PC-9 (cell line): ENCODE data around the gene PRPF38B. TPM values are rescaled to one million over a fixed set of nuclear protein-coding genes. Genes with fewer than 3 reads are reported as not detected.

Experiments used
- BruUV-seq: library from RNA; stranded (reverse); fragments of 400-500 nt; replicated peaks from 2 replicates; lab custom pipeline; 2021; lab: Mats Ljungman, UMichigan
- CTCF ChIA-PET: fragments of 300-600 bp; sonication (Branson Sonifier 250); formaldehyde crosslinking; loops from one replicate; lab custom pipeline; 2022; ENCODE audit warnings: antibody characterized with exemption; lab: Charles Lee
- POLR2A ChIA-PET: fragments of 300-600 bp; sonication (Branson Sonifier 250); formaldehyde crosslinking; loops from one replicate; lab custom pipeline; 2022; ENCODE audit warnings: antibody characterized with exemption; ENCODE audit not compliant: unreplicated experiment; lab: Charles Lee
- DNase-seq, 2 experiments: peaks; one replicate each; pipeline versions ENCODE4 v3.0.0 to v3.0.0-alpha.2; 2015 to 2022; ENCODE audit warnings: mixed read lengths in 1 of 2
- H2AFZ ChIP-seq: fragments of 200-600 bp; sonication (generic); 2 replicates; pipeline ENCODE4 v1.8.1; 2017; ENCODE audit warnings: antibody characterized with exemption
- H3F3A ChIP-seq: fragments of 200-600 bp; sonication (generic); 2 replicates; pipeline ENCODE4 v1.8.1; 2017; ENCODE audit warnings: antibody characterized with exemption, mild to moderate bottlenecking, low read depth; ENCODE audit not compliant: insufficient read depth
- H3K27ac ChIP-seq: fragments of 200-600 bp; sonication (generic); 2 replicates; pipeline ENCODE4 v1.6.1; 2016; ENCODE audit warnings: mixed run types
- H3K27me3 ChIP-seq: fragments of 200-600 bp; sonication (generic); 2 replicates; pipeline ENCODE4 v1.6.1; 2016; ENCODE audit warnings: low read depth, mixed run types; ENCODE audit not compliant: insufficient read depth
- H3K36me3 ChIP-seq: fragments of 200-600 bp; sonication (generic); 2 replicates; pipeline ENCODE4 v1.6.1; 2016; ENCODE audit warnings: low read depth, mixed run types
- H3K4me1 ChIP-seq: fragments of 200-600 bp; sonication (generic); replicated peaks from 2 replicates; pipeline ENCODE4 v1.6.1; 2016; ENCODE audit warnings: mixed run types; ENCODE audit not compliant: insufficient read depth
- H3K4me2 ChIP-seq: fragments of 200-600 bp; sonication (generic); 2 replicates; pipeline ENCODE4 v1.6.1; 2017; ENCODE audit warnings: mixed run types
- H3K4me3 ChIP-seq: fragments of 200-600 bp; sonication (generic); 2 replicates; pipeline ENCODE4 v1.6.1; 2016; ENCODE audit warnings: mixed run types
- H3K79me2 ChIP-seq: fragments of 200-600 bp; sonication (generic); 2 replicates; pipeline ENCODE4 v1.6.1; 2017; ENCODE audit warnings: low read depth, mixed run types
- H3K9me2 ChIP-seq: fragments of 200-600 bp; sonication (generic); 2 replicates; pipeline ENCODE4 v1.8.1; 2017; ENCODE audit warnings: mild to moderate bottlenecking; ENCODE audit not compliant: insufficient read depth
- H3K9me3 ChIP-seq: fragments of 200-600 bp; sonication (generic); 2 replicates; pipeline ENCODE4 v1.8.1; 2016; ENCODE audit warnings: low read depth; ENCODE audit not compliant: insufficient read depth
- H4K20me1 ChIP-seq: fragments of 200-600 bp; sonication (generic); 2 replicates; pipeline ENCODE4 v1.8.1; 2017; ENCODE audit not compliant: insufficient read depth
- EZH2 ChIP-seq: fragments of 200-600 bp; sonication (generic); IDR thresholded peaks from 2 replicates; pipeline ENCODE4 v1.8.0; 2017; ENCODE audit warnings: antibody characterized with exemption, low read depth
- intact Hi-C: fragments of 100-400 bp; cut with micrococcal nuclease; formaldehyde crosslinking; loops from one replicate; pipeline ENCODE4 v1.10.0; 2022; ENCODE audit not compliant: unreplicated experiment
- total RNA-seq: library from RNA; stranded (reverse); gene quantifications from 2 replicates; pipeline ENCODE4 v1.2.3, GENCODE V29; 2021
- TF ChIP-seq, protein P1 (sequence below): fragments of 200-600 bp; sonication (generic); conservative IDR thresholded peaks from 2 replicates; pipeline ENCODE4 v1.6.1; 2017; ENCODE audit warnings: mixed run types, antibody characterized with exemption, mild to moderate bottlenecking, moderate library complexity

Gene PRPF38B
- total RNA-seq, 1 experiment from 2014 or later = 48.9 TPM

DNA sequence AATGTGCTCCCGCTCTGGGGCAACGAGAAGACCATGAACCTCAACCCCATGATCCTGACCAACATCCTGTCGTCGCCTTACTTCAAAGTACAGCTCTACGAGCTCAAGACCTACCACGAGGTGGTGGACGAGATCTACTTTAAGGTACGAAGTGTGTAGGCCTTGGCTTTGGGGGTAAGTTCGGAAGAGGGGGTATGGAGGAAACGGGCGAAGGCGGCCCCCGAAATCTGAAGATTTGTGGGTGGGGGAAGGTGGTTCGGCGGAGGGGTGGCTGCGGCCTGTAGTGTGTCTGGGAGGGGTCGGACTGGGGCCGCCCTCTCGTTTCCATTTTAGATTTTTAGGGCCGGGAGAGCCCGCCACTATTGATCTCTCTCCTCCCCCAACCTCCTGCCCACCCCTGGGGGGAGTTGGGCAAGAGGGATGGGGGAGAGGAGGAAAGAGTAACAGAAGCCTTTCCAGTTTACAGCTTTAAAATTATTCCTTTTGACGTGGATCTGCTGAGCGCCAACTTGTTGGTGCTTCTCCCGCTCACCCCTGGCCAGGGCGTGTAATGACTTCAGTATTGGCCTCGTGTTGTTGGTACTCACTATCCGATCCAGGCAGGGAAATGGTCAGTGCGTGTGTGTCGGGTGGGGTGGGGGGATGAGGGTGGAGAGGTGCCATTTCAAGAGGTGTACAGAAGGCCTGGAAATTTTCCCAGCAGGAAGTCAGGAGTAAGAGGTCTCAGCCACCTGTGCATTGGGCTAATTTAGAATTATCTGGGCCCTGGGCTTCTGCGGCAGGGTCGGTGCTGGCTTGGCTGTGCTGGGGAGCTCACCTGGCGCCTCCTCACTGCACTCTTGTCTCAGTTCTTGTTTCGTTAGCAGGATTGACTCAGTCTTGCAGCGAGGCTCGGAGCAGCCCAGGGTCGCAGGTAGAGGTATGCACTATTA lies 880 bp downstream of the PRPF38B start:
- peaks cover 37% of the 10 kb centered on the region for H3F3A ChIP-seq
- DNase-seq = peak in 1 of 2 experiments; percentile 14
- no peaks in the 10 kb centered on the region for H3K9me2 ChIP-seq
- ChIA-PET CTCF (interaction anchor here (0.5 kb wide), 1 partner anchor 873 kb away, joined by 3 read pairs; no protein-coding TSS in a partner anchor), POLR2A (interaction anchor here (0.5 to 1.5 kb wide), 5 partner anchors 12 to 811 kb away, joined by 3 to 10 read pairs (median 4); partner anchors contain the start of gene HENMT1)
- H2AFZ ChIP-seq = peak overlapping the region; percentile 91
- H4K20me1 ChIP-seq = peaks cover 50% of the 10 kb centered on the region
- BruUV-seq = no TSS peak
- no peaks in the 10 kb centered on the region for H3K27me3 ChIP-seq
- H3K36me3 ChIP-seq = peaks cover 46% of the 10 kb centered on the region
- intact Hi-C loops = loop anchor here (1.0 to 10.0 kb wide), 2 partner anchors 53 to 202 kb away; partner anchors contain the start of gene STXBP3
- H3K4me3 ChIP-seq = peak overlapping the region; percentile 93
- H3K9me3 ChIP-seq = no peaks in the 10 kb centered on the region
- H3K79me2 ChIP-seq = peaks cover 73% of the 10 kb centered on the region
- peaks cover 25% of the 10 kb centered on the region for H3K4me1 ChIP-seq
- peak overlapping the region; percentile 86 for H3K4me2 ChIP-seq
- no peak for TF ChIP-seq EZH2
- TF ChIP-seq, protein P1, sequence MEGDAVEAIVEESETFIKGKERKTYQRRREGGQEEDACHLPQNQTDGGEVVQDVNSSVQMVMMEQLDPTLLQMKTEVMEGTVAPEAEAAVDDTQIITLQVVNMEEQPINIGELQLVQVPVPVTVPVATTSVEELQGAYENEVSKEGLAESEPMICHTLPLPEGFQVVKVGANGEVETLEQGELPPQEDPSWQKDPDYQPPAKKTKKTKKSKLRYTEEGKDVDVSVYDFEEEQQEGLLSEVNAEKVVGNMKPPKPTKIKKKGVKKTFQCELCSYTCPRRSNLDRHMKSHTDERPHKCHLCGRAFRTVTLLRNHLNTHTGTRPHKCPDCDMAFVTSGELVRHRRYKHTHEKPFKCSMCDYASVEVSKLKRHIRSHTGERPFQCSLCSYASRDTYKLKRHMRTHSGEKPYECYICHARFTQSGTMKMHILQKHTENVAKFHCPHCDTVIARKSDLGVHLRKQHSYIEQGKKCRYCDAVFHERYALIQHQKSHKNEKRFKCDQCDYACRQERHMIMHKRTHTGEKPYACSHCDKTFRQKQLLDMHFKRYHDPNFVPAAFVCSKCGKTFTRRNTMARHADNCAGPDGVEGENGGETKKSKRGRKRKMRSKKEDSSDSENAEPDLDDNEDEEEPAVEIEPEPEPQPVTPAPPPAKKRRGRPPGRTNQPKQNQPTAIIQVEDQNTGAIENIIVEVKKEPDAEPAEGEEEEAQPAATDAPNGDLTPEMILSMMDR = peak; percentile 55; the same call in 1 of the 2 replicates
- peak overlapping the region; percentile 79 for H3K27ac ChIP-seq

DNA sequence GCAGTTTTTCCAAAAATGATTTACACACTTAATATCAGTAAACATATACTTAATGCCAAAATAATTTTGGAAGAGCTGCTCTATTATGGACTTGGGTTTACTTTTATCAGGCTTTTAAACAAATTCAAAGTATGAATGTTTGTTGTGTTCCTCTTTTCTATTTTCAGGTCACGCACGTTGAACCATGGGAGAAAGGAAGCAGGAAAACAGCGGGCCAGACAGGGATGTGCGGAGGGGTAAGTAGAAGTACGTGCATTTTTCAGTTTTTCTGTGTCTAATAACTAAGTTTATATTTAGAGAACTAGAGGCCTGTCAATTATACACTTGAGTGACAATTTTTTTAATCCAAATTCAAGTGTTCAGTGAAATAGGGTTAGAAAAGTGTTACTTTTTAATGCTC lies 3.4 kb downstream of the PRPF38B start:
- intact Hi-C loops = loop anchor here (10.0 kb wide), 1 partner anchor 199 kb away; no protein-coding TSS in a partner anchor
- H3K36me3 ChIP-seq = peaks cover 70% of the 10 kb centered on the region
- H3K27ac ChIP-seq = no peak overlapping the region
- ChIA-PET CTCF (no interaction called here), POLR2A (no interaction called here)
- H3F3A ChIP-seq = peaks cover 57% of the 10 kb centered on the region
- TF ChIP-seq, protein P1 = no peak
- no peak for TF ChIP-seq EZH2
- H3K27me3 ChIP-seq = no peaks in the 10 kb centered on the region
- DNase-seq = no peak
- no peaks in the 10 kb centered on the region for H3K9me3 ChIP-seq
- H3K4me2 ChIP-seq = peak overlapping the region; percentile 86
- no peak overlapping the region for H2AFZ ChIP-seq
- H4K20me1 ChIP-seq = peaks cover 61% of the 10 kb centered on the region
- peak overlapping the region; percentile 93; the same call in 1 of the 2 replicates for H3K4me3 ChIP-seq
- peaks cover 25% of the 10 kb centered on the region for H3K4me1 ChIP-seq
- peaks cover 73% of the 10 kb centered on the region for H3K79me2 ChIP-seq
- BruUV-seq = no TSS peak
- no peaks in the 10 kb centered on the region for H3K9me2 ChIP-seq

DNA sequence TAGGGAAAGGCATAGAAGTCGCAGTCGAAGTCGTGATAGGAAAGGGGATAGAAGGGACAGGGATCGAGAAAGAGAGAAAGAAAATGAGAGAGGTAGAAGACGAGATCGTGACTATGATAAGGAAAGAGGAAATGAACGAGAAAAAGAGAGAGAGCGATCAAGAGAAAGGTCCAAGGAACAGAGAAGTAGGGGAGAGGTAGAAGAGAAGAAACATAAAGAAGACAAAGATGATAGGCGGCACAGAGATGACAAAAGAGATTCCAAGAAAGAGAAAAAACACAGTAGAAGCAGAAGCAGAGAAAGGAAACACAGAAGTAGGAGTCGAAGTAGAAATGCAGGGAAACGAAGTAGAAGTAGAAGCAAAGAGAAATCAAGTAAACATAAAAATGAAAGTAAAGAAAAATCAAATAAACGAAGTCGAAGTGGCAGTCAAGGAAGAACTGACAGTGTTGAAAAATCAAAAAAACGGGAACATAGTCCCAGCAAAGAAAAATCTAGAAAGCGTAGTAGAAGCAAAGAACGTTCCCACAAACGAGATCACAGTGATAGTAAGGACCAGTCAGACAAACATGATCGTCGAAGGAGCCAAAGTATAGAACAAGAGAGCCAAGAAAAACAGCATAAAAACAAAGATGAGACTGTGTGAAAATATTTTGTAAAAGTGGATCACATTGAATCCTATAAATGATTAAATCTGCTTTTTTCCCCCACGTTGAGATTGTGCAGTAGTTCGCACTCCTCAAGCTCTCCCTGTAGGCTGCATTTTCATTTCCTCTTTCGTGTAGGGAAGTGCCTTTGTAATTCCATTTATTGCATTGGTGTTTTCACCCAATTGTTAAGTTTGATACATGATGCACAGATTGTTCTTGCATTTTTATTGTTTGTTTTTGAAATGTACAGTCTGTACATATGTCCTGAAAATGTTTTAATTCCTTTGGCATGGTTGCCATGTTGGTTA lies 7.5 kb downstream of the PRPF38B start:
- CTCF ChIA-PET = no interaction called here
- Histone ChIP-seq H3K9me2 (no peaks in the 10 kb centered on the region), H3K4me1 (peaks cover 21% of the 10 kb centered on the region), H3K79me2 (peaks cover 34% of the 10 kb centered on the region), H4K20me1 (peaks cover 50% of the 10 kb centered on the region), H3K27ac (no peak overlapping the region), H3K4me3 (no peak overlapping the region), H2AFZ (no peak overlapping the region), H3K27me3 (no peaks in the 10 kb centered on the region), H3K36me3 (peaks cover 67% of the 10 kb centered on the region), H3K4me2 (no peak overlapping the region), H3F3A (peaks cover 83% of the 10 kb centered on the region), H3K9me3 (no peaks in the 10 kb centered on the region)
- TSS peak; percentile 16 for BruUV-seq
- intact Hi-C loops = loop anchor here (10.0 kb wide), 1 partner anchor 195 kb away; no protein-coding TSS in a partner anchor
- TF ChIP-seq, protein P1 = no peak
- no peak for TF ChIP-seq EZH2
- no peak for DNase-seq
- POLR2A ChIA-PET = no interaction called here
